LoVo (cell line): ENCODE results near the gene ASIC5.
A peak's percentile ranks its signal among the peaks of the same experiment; 100 is the strongest.
"Not testable (repeated sequence)": the region's sequence is repeated elsewhere in the genome, so short reads cannot be mapped to it uniquely, and the experiment has no call there.

Experiments
- DNase-seq: peaks from one replicate; pipeline ENCODE4 v3.0.0-alpha.2; 2016; ENCODE audit warnings: low spot score

Gene ASIC5, protein sequence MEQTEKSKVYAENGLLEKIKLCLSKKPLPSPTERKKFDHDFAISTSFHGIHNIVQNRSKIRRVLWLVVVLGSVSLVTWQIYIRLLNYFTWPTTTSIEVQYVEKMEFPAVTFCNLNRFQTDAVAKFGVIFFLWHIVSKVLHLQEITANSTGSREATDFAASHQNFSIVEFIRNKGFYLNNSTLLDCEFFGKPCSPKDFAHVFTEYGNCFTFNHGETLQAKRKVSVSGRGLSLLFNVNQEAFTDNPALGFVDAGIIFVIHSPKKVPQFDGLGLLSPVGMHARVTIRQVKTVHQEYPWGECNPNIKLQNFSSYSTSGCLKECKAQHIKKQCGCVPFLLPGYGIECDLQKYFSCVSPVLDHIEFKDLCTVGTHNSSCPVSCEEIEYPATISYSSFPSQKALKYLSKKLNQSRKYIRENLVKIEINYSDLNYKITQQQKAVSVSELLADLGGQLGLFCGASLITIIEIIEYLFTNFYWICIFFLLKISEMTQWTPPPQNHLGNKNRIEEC

GRCh38 chr4:155866177-155866576 is at the start of gene ASIC5:
ASIC5 (minus strand) TSS chr4:155866277; CDS start chr4:155866226, 51 bp downstream.
- no peak for DNase-seq

GRCh38 chr4:155914782-155915181 is 48.7 kb upstream of the ASIC5 start:
- peak; percentile 40 for DNase-seq

- DNase-seq, result no peak
Measured at GRCh38 chr4:155911905-155912304, 45.8 kb upstream of the ASIC5 start.

DNA sequence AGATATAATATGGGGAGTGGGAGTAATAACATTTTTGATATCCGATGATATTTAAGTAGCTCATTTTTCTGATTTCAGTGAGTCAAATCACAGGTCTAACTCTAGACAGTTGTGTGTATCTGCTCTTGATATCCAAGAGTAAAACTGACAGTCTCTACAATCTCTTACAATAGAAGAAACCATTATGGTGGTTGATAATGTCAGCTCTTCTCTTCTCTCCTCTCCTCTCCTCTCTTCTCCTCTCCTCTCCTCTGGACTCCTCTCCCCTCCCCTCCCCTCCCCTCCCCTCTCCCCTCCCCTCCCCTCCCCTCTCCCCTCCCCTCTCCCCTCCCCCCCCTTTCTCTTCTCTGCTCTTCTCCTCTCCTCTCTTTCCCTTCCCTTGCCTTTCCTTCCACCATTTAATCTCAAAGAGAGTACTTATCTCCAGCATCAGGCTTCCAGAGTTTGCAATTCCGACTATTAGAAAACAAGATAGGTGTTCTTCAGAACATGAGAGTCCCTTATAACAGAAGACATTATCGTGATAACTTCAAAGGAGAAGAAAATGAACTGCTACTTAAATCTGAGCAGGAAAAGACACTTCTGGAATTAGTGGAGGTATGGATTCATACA is 43.6 kb upstream of the ASIC5 start:
- no peak for DNase-seq

GRCh38 chr4:155908187-155909139 is 42.4 kb upstream of the ASIC5 start:
- no peak for DNase-seq

DNA sequence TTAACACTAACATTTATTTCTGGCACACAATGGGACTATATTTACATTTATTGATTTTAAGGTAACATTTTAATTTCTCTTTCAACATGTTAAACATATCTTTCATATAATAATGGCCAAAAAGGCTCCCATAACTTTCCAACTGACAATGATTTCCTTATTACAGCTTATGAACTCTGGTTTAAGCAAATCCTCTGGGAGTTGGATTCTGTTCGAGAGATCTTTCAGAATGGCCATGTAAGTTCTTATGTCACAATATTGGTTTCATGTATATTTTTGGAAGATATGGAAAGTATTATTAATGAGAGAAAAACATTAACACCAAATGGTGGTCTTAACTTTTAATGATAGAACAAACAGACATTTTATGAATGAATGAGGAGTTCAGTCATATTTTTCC is 41.5 kb upstream of the ASIC5 start:
- DNase-seq, result no peak

DNA sequence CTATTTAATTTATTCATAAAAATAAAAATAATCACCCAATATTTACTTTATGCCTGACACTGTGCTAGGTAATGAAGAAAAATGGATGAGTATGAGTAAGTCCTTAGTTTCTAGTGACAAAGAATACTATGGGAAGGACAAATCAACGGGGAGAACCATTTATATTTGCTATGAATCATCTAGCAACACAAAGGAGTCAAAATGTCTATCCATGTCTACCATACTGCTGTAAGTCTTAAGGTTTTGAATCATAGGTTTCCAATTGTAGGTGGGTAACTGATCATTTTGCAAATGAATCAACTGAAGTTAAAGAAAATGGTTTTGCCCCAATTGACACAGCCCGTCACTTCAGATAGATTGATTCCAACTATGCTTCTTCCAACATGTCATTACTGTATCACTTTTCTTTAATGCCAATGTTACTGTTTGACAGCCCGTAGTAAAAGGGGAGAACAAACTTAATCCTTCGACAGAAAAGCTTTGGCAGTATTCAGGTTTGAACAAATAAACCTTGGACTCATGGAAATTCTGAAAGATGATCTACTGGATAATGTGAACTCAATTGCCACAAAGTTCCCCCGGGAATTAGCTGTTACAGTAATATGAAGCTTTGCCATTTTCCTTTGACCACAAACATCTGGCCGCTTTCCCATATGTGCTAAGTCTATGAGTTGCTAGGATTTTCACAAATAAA is 40.6 kb upstream of the ASIC5 start:
- peak; percentile 48 for DNase-seq

- no peak for DNase-seq
Measured at GRCh38 chr4:155904331-155904730, 38.3 kb upstream of the ASIC5 start.

- DNase-seq, result no peak
Measured at GRCh38 chr4:155903453-155903852, 37.4 kb upstream of the ASIC5 start, which contains the start of gene TDO2. TDO2 (plus strand) TSS chr4:155903696; CDS start chr4:155903759, 63 bp downstream.

DNA sequence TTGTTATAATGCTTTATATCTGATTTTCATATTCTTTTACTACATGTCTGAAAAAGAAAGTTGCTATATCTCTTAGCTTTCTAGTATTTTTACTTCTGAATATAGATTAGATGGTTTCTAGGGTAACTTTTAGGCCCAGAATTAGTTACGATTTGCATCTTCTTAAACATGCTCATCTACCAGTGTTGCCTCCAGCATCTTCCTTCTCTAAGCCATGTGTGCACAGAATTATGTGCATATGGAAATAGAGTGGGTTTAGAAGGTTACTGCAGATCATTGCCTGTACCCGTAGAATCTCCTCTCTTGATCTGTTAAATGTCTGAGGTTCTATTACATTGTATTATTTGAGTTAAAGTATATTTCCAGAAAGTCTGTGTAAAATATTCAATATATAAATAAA is 34.9 kb upstream of the ASIC5 start:
- no peak for DNase-seq

DNA sequence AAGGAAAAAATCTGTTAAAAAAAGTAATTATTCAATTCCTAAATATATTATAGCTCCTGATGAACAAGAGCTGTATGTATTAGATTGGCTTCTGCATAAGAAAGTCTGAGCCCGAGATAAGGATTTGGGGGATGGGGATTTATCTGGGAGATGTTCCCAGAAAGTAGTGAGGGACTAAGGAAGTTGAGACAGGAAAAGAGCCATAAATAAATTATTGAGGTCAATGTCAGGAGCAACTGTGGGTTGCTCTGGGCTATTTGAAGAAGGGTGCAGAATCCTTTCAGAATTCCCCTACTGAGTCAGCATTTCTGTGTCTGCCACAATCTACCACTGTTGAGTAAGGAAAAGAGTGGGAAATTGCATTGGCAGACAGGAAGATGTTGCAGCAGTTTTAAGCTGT is 34.3 kb upstream of the ASIC5 start:
- DNase-seq, result no peak

DNA sequence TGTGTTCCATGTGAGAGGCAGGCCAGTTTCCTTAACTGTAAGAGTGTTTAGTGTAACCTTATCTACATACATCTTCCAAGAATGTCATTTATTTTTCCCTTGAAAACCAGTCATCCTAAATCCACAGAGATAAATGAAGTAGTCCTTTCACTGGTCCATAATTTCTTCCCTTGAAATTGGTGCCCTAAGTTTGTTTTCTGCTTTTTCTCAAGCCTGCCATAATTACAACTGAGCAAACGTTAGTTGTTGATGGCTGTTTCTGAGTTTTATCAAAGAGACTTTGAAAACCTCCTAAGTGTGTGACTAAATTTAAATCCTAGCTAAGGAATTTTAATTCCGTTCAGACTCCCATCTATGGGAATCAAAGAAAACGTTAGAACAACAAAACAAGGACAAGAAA is 33.8 kb upstream of the ASIC5 start:
- no peak for DNase-seq

- not testable (repeated sequence) for DNase-seq
Measured at GRCh38 chr4:155898371-155898770, 32.3 kb upstream of the ASIC5 start.

DNA sequence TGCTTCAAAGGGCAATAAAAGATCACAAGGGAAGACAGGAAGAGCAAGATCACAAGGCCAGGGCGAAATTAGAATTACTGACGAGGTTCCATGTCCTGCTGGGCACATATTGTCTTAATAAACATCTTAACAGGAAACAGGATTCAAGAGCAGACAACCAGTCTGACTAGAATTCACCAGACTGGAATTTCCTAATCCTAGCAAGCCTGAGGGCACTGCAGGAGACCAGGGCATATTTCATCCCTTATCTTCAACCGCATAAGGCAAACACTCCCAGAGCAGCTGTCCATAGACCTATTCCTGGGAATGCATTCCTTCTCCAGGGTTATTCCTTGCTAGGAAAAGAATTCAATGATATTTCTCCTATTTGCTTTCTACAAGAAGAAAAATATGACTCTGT is 25.0 kb upstream of the ASIC5 start:
- DNase-seq, result no peak

GRCh38 chr4:155889946-155890345 is 23.9 kb upstream of the ASIC5 start:
- no peak for DNase-seq

DNA sequence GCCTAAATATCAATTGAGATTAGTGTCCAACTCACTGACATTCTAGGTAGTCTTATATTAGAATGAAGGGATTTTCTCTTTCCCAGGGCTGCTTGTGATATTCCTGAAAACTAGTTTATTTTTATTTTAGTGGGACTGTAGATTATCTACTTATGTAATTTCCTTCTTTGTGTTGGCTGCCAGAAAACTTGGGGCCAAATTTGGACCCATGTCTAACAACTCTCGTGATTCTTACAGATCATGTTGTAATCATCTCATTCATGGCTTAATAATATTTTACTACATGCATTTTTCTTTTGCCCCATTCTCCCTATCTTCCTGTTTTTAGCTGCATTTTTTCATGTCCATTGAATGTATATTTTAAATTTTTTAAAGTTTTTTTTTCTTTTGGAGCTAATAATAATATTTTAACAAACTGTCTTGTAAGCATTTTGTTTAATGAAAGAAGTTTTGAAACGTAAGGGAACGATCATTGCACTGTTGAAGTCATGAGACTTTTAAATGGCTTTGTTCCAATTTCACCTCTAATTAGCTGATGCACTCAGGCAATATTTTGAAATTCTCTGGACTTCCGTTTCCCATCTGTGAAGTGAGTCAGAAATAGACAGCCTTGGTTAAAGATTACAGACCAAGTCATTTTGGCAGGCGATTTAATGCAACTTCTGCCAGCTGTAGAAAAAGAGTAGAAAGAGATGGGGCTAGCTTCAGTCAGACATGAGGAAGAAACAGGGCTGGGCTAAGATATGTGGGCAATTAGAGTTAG is 23.1 kb upstream of the ASIC5 start:
- peak; percentile 41 for DNase-seq

DNA sequence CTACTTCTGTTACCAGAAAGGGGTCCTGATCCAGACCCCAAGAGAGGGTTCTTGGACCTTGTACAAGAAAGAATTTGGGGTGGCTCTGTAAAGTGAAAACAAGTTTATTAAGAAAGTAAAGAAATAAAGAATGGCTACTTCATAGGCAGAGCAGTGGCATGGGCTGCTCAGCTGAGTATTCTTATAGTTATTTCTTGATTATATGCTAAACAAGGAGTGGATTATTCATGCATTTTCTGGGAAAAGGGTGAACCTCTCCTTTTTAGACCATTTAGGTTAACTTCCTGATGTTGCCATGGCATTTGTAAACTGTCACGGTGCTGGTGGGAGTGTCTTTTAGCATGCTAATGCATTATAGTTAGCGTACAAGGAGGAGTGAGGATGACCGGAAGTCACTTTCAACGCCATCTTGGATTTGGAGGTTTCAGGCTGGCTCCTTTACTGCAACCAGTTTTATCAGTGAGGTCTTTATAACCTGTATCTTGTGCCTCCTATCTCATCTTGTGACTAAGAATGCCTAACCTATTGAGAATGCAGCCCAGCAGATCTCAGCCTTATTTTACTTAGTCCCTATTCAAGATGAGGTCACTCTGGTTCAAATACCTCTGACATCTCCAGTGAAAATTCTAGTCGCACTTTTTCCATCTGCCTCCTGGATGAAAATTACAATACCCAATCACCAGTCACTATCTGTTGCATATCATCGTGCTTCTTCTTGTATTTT is 21.9 kb upstream of the ASIC5 start:
- no peak for DNase-seq

GRCh38 chr4:155887045-155887444 is 21.0 kb upstream of the ASIC5 start:
- DNase-seq, result no peak

DNA sequence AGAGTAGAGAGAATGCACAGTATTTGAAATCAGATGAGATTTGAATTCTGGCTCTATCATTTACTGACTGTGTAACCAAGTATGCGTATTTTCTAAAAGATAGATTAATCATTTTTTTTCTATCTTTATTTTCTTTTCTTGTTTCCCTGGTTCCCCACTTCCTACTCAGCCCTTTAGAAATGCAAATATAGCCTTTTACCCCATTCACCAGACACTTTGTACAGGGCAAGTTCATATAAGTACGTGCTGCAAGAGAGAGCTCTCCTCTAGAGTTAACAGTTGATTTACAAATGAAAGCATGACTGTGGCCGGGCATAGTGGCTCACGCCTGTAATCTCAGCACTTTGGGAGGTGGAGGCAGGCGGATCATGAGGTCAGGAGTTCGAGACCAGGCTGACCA is 19.6 kb upstream of the ASIC5 start:
- no peak for DNase-seq

GRCh38 chr4:155883895-155884294 is 17.8 kb upstream of the ASIC5 start:
- DNase-seq, result no peak
